CD4-positive, alpha-beta T cell treated with Interferon alpha-2 for 1 hour (primary cell): ENCODE results near the gene DPP6.
"Not testable (repeated sequence)": the region's sequence is repeated elsewhere in the genome, so short reads cannot be mapped to it uniquely, and the experiment has no call there.

Source experiments
- DNase-seq, 2 donors: peaks; one replicate each; pipeline ENCODE4 v3.0.0-alpha.2; 2020 to 2022

The DPP6 gene

DNA sequence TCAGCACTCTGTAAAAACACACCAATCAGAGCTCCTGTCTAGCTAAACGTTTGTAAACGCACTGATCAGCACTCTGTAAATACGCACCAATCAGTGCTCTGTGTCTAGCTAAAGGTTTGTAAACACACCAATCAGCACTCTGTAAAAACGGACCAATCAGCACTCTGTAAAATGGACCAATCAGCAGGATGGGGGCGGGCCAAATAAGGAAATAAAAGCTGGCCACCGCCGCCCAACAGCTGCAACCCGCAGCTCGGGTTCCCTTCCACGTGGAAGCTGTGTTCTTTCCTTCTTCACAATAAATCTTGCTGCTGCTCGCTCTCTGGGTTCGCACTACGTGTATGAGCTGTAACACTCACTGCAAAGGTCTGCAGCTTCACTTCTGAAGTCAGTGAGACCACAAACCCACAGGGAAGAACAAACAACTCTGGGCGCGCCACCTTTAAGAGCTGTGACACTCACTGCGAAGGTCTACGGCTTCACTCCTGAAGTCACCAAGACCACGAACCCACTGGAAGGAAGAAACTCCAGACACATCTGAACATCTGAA is 625.9 kb downstream of the DPP6 start:
- DNase-seq, result not testable (repeated sequence)

DNA sequence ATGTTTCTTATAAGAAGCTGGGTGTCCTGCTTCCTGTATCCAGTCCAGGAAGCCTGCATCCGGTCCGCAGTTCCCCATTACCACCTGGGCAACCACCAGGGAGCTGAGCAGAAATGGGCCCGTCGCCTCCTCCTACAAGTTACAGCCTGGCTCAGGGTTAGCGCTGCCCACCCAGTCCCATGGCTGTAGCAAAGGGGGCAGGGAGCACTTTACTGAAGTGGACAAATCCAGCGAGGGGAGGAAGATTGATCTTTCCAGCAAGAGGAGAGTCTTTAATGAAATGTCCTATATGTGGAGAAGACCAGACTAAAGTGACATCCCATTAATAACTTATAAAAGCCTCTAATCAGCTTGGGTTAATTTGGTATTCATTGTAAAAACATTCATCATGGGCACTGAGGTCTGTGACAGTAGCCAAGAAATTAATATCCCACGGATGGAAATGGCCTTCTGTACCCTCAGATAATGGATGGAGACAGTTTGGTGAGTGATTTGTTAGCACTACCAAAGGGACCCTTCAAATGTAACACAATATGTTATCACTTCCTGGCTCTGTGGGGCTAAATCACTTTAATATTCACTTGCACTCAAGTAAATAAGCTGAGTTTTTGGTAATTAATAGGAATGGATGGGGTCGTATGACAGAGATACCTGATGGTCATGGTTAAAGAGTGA is 627.3 kb downstream of the DPP6 start:
- no peak for DNase-seq

DNA sequence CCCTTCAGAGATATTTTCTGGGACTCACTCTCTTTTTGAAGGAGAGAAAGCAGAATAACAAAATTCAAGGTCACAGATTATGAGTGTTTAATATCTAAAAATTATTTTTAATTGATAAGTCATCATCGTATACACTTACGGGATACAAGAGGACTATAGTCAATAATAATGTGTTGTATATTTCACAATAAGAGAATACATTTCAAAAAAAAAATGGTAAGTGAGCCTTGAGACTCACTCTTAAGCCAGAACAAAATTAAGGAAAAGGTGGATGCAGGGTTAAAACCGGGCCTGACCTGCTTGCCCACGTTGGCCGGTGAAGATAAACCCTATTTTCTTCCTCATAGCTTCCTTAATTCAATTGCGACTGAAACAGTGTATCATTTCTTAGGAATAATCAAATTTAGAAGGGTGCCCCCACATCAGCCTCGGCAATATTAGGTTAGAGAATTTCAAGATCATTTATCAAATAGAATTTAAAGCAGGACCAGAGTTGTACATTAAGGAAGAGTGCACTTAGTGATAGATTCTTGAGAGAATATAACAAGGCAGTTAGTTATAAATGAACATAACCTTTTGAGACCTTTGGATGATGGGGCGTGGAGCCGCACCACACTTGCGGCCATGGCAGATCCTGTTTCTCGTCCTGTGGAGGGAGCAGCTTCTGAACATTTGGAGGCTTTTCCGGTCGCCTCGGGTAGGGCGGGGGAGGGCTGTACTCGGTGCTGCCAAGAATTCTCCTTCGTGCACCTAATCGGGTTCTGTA is 628.9 kb downstream of the DPP6 start:
- no peak for DNase-seq

DNA sequence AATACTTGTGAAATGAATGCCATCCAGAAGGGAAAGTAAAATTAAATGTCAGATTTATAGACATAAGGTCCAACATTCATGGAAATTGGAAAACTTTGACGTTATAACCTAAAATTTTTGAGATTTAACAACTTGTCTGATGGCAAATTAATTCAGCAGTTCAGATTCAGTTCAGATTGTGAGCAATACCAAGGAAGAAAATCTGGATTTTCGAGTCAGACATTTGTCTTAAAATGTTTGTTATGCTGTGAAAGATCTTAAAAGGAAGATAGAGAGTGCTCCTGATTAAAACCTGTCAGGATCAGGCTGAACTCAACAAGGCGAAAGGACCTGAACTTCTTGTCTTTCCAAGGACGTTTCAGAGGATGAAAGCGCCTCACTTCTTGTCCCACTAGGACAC is 629.8 kb downstream of the DPP6 start:
- DNase-seq, result no peak

DNA sequence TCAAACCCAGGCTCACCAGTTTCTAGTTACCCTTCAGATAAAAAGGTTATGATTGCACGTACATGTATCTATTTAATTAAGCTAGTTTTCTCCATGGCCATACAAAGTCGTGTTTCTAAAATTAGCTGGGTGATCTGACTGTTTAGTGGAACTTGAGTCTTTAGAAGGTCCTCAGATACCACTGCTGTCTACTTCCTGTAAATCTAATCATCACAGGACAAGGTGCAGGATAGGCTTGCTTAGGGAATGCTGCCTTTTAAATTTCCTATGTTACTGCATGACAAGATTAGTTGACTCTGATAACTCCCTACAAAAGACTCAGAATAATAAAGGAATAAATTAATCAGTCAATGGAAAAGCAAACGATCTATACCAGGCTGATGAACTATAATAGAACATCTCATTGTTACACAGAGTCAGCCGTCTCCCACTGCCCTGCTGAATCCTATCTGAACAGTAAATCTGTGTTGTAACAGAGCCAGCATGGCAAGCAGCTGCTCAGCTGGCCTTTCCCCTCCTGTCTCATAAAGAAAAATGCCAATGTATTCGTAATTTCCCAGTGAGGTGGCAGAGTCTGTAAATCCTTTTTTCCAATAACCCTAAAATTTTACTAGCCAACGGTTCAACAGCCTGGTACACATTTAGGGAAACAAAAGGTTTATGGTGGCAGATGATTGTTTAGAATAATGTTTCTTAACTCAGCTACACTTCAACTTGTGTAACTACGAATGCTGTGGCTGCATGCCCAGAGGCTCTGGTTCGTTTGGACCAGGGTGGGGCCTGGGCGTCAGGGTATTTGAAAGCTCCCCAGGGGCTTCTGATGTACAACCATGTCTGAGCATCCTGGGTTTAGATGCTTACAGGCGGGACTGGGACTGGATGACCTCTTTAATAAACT is 632.7 kb downstream of the DPP6 start:
- no peak for DNase-seq

DNA sequence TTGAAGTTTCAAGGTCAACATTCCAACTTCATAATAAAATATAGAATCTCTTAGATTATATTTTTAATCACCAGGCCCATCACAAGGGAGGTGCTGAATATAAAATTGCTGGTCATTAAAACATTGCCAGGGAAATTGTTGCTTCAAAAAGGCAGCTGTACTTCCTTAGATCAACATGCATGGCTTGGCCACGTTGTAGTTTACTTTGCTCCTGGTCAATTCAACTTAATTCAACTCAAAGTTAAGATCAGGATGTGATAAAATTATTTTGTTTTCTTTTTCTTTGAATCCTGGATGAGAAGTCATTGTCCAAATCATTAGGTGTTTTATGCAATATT is 633.3 kb downstream of the DPP6 start:
- DNase-seq, result no peak

DNA sequence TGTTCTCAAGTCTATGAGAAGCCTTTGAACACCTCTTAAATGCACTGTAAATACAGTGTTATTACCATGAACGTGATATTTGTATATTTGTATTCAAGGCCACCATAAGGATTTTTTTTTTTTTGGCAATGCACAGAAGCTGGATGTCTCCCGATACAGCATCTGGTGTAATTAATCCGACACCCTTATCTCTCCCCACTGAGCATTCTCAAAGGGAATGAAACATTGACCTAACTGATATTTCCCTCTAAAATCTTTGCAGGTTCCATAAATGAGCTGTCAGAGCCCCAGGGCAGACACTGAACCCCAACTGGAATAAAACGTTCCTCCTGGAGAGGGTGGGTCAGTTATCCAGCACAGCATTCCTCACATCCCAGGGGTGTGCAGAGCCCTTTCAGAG is 634.1 kb downstream of the DPP6 start:
- DNase-seq, result no peak

DNA sequence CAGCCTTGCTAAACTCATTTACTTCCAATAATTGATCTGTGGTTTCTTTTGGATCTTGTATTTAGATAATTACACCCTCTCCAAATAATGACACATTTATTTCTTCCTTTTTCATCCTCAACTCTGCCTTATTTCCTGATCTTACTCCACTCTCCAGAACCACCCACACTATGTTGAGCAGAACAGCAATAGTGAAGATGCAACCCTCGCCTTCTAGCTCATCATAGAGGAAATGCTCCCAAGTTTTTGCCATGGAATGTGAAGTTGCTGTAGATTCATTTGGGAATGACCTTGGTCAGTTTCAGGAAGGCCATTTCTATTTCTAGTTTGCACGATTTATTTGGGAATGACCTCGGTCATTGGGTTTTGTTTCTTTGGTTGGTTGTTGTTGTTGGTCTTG is 636.8 kb downstream of the DPP6 start:
- DNase-seq, result no peak

DNA sequence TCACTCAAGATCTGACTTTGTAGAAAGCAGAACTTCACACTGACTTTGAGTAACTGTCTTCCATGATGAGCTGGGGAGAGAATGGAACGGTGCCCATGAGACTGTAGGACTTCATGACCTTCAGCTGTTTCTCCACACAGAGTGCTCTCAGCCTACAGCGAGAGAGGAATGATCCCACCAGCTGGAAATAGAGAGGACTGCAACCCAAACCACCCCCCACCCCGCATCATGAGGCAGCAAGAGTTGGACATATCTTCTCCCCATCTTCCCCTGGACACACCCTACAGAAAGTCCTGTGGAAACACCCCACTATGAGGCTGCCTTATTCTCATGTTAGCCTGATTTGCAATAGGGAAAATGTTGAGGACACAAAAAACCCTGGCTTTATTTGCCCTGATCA is 638.2 kb downstream of the DPP6 start:
- DNase-seq, result no peak

DNA sequence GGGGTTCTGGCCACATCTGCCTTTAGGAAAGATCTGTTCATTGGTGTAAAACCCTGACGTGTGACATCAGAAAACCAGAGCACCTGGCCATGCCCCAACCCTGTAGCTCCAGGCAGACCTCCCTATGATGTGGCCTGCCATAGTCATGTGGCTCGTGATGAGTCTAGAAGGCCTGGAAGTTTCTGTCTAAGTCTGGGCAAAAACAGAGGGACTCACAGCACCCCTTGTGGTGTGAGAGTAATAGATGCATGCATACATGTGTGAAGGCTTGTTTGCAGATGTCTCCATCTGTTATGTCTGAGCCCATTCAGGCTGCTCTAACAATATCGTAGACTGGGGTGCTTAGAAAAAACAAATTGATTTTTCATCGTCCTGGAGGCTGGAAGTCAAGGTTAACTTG is 641.5 kb downstream of the DPP6 start:
- DNase-seq, result no peak

DNA sequence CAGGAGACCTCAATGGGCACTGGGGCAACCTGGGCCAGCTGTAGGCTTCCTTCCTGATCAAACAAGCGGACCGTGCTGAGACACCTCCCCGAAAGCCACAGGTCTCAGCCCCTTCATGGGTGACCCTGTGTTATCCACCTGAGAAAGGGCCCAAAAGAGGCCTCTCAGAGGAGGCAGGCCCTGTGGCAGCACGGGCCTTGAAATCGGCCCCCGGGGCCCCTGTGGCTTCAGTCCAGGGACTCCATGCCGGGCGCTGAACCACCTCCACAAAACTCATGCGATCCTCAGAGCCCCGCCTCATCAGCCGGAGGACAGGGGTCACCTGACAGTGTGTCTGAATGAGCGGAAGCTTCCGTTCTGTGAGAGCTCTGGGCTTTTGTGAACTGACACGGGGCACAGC is 643.6 kb downstream of the DPP6 start:
- no peak for DNase-seq

DNA sequence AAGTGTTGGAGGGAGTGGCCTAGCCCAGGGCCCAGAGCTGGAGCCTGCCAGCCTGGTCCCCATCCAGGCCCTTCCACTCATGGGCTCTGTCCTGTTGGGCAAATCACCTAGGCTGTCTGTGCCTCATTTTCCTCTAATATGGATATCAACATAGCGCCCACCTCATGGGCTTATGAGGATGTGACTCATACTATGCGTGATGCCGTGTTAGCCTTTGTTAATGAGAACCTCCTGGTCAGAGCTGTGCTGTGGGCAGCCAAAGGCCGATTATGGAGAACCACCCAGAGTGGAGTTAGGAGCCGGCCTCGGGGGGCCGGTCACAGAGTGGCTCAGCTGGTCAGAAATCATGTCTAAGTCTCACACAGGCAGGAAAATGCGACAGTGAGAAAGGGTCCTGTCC is 644.4 kb downstream of the DPP6 start:
- DNase-seq, result no peak

DNA sequence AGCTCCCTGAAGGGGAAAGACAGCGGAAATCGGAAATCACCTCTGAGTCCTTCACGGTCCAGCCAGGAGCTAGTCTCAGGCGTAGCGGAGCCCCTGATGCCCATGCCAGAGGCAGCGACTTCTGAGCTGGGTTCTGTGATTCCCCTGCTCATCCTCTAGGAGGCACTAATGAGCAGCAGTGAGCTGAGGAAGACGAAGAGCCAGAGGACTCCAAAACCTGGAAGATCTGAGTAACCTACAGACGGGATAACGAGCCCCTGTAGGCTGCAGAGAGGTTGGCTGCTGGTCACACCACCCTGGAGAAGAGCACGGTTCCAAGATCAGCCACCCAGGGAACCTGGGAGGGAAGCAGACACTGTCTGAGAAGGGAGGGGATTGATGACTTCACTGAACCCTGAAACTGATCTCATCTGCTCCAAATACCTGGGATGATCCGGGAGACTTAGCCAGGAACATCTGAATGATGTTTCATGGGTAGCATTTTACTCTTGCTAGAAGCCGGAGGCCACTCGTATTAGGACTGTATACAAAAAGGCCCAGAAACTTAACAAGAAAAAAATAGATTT is 646.6 kb downstream of the DPP6 start:
- no peak for DNase-seq

DNA sequence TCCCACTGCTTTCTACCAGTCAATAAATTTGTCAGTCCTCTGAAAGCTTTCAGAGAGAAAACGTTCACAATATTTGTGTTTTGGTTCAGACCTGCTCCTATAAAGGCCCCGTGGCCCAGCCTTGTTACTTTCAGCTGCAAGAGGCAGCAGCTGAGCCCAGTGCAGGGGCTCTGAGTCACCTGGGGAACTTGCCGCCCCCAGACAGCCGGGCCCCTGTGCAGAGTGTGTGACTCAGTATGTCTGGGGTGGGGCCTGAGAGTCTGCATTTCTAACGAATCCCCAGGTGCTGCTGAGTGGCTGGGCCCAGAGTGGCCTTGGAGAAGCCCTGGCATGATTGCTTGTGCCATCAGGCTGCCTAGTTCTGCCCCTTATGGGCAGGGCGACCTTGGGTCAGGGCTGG is 647.2 kb downstream of the DPP6 start:
- no peak for DNase-seq

DNA sequence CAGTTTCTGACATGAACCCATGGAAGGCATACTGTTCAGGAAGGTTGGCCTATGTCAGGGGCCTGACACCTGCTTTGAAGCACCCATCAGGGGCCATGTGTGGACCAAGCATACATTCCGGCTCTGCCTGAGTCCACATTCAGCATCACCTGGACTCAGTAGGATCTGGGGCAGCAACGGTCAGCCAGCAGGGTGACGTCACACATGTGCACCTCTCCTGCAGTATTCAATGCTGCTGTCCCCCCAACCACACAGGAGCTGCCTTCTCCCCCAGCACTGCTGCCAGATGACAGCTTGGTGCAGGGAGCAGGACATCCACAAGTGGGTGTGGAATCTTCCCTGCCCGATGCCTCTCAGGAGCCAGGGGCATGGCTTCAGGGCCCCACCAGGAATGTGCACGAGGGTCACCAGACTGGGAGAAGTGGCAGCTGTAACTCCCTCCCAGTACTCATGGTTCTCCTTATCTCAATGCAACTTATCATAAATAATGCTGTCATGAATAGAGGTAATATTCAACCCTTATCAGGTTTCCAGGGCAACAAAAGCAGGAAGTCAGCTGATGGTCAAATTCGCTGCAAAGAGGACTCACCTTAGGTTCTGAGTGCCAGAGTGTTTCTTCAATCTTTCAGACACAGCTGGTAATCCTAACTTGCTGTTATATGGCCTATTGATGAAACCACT is 657.8 kb downstream of the DPP6 start:
- no peak for DNase-seq

DNA sequence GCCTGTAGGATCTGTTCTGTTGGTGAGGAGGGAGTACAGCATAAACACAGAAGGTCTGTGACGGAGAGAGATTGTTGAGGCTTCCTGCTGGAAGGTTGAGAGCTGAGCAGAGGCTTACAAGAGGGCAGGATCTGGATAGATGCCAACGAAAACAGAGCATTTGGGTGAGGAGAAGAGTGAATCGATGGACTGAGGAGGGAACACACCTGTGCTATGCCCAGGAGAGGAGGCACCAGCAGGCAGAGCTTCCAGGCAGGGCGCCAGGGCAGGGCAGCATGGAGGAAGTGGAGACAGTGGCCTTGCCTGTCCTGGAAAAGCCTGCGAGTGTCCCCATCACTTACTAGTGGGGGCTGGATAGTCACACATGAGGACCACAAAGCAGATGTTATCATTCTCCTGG is 667.8 kb downstream of the DPP6 start:
- DNase-seq, result no peak

DNA sequence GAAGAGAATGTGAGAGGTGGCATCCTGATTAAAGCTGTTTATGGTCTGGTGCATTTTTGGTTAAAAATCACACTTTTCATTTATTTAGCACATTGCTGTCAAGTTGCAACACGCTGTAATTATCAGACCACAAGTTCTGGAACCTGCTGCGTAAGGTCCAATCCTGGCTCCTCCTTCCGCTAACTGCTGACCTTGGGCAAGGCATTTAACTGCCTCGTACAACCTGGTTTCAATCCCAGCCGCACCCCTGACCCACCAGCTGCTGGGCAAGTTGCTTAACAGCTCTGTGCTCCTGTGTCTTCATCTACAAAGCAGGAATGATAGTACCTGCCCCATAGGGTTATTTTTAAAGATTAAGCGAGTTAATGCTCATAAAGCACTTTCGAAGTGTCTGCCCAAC is 668.9 kb downstream of the DPP6 start:
- DNase-seq, result no peak

DNA sequence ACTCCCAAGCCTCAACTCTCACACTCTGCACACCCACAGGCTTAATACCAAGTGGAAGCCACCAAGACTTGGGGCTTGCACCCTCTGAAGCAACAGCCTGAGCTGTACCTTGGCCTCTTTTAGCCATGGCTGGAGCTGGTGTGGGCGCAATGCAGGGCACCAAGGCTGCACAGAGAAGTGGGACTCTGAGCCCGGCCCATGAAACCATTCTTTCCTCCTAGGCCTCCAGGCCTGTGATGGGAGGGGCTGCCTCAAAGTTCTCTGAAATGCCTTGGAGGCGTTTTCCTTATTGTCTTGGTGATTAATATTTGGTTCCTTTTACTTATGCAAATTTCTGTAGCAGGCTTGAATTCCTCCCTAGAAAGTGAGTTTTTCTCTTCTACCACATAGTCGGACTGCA is 674.2 kb downstream of the DPP6 start:
- no peak for DNase-seq

DNA sequence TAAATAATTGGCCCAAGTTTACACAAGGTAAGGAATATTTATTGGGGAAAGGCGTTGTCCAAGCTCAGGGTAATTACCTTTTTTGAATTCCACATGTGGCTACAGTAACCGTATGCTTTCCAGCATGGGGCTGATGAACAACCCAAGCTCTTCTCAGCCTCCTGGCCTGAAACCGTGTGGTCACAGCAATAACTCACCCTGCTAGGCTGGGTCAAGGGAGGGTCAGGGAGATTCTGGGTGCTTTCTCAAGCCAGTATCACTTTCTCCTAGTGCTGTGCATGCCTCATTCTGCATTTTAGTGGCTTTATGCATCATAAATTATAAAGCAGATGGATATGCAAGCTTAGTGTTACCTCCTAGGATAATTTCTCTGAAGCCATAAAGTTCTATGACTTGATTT is 676.9 kb downstream of the DPP6 start:
- no peak for DNase-seq

DNA sequence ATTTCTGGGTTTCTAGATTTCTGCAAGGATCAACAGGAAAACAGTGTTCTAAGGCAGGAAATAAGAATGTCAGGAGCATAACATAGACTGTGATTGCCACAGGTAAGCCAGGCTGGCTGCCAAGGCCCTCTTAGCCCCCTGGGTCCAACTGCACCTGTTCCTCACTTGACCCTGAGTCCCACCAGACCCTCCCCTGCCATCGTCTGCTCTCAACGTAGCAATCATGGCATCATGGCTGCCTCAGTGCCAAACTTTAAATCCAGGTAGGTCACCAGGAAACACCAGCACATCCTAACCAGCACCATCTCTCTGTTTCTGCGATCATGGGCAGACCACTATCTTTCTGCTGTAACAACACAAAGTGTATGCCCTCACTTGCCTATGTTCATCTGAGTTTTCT is 683.6 kb downstream of the DPP6 start:
- no peak for DNase-seq

DNA sequence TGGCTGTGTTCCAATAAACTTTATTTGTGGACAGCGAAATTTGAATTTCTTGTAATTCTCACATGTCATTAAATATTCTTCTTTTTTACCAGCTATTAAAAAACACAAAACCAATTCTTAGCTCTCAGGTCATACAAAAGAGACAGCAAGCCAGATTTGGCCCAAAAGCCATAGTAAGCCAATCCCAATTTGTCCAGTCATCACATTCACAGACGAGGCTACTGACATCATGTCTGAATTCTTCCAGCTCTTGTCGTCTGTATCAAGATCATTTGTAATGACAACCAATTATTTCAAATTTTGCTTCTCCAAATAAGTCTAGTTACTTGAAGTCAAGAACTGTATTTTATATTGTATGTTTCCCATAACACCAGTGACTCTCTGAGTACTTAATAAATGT is 684.2 kb downstream of the DPP6 start:
- DNase-seq, result no peak

DNA sequence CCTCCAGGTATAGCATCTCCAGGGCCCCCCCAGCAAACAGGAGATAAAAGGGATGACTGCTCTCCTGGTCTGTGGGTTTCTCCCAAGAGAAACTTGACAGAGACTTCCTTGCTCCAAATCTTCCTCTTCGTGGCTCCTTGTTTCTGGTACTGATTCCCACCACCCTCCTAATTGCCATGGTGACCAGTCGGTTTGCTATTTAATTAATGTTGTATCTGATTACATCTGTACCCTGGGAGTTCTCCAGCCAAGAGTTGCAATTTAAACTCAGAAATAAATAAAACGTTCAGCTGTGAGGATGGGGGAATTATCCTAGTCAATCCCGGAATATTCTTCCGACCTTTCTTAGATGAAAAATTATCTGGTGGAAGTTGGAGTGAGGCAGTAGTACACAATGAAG is 686.0 kb downstream of the DPP6 start:
- DNase-seq, result no peak

DNA sequence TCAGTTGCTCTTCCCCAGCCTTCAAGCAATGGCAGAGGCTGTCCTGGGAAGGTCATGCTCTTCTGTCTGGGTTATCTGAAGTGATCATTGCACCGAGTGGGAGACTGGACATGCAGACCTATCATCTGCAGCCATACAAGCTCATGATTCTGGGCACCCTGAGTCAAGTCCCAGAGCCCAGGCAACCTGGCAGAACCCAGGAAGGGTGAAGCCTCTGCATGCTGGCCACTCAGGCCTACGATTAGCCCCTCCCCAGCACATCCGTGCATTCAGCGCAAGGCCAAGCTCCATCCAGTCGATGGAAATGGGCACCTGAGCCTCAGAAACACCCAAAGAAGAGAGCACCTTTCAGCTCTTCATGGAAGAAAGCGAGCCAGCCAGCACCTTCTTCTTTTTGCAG is 688.9 kb downstream of the DPP6 start:
- DNase-seq, result no peak
